Measurements from ENCODE around the gene PARD3B. TPM values are rescaled to one million over a fixed set of nuclear protein-coding genes. Genes with fewer than 3 reads are reported as not detected.
"Not testable (repeated sequence)": the region's sequence is repeated elsewhere in the genome, so short reads cannot be mapped to it uniquely, and the experiment has no call there.

Gene PARD3B
- total RNA-seq, 4 donors from 2014 or later = 6.5 to 17.3 (median 12.7) TPM

GRCh38 chr2:204542982-204543608 is 2.2 kb upstream of the PARD3B start:
- intact Hi-C loops (cut with DNase I; ENCODE audit: low total_unique reads) = no loop called here
- 65 to 70% methylated on average over 4 of the region's 4 CpGs for WGBS, 2 donors
- no peak for TF ChIP-seq POLR2A (IDR thresholded peaks at IDR 0.05)
- no peak overlapping the region for H3K4me3 ChIP-seq (ENCODE audit: low read depth, poor library complexity, severe bottlenecking)
- DNase-seq (ENCODE audit: low spot score in 2 of 2) = no peak

- intact Hi-C loops (cut with DNase I; ENCODE audit: low total_unique reads) = no loop called here
- H3K4me3 ChIP-seq (ENCODE audit: low read depth, poor library complexity, severe bottlenecking) = peak overlapping the region; percentile 85
- DNase-seq (ENCODE audit: low spot score in 2 of 2) = no peak
- no peak for TF ChIP-seq CTCF (IDR thresholded peaks at IDR 0.05)
- TF ChIP-seq POLR2A (IDR thresholded peaks at IDR 0.05) = no peak
- WGBS, 2 donors = 3 to 10% methylated on average over 14 to 42 of the region's 45 CpGs
Observed at GRCh38 chr2:204545861-204546735, 823 bp downstream of the PARD3B start.

- WGBS, 2 donors = 38 to 41% methylated on average over 3 of the region's 3 CpGs
- intact Hi-C loops (cut with DNase I; ENCODE audit: low total_unique reads) = no loop called here
Observed at GRCh38 chr2:204550751-204551511, 5.7 kb downstream of the PARD3B start.

GRCh38 chr2:204551512-204551863 is 6.2 kb downstream of the PARD3B start:
- DNase-seq (ENCODE audit: low spot score in 2 of 2) = no peak
- 35 to 51% methylated on average over 3 of the region's 3 CpGs for WGBS, 2 donors
- intact Hi-C loops (cut with DNase I; ENCODE audit: low total_unique reads) = no loop called here
- TF ChIP-seq CTCF (IDR thresholded peaks at IDR 0.05) (no peak), POLR2A (IDR thresholded peaks at IDR 0.05) (no peak)
- H3K4me3 ChIP-seq (ENCODE audit: low read depth, poor library complexity, severe bottlenecking) = no peak overlapping the region

More at GRCh38 chr2:204550751-204551511, 5.7 kb downstream of the PARD3B start:
- TF ChIP-seq CTCF (IDR thresholded peaks at IDR 0.05) (no peak), POLR2A (IDR thresholded peaks at IDR 0.05) (no peak)
- no peak overlapping the region for H3K4me3 ChIP-seq (ENCODE audit: low read depth, poor library complexity, severe bottlenecking)
- no peak for DNase-seq (ENCODE audit: low spot score in 2 of 2)

GRCh38 chr2:204557604-204558003 is 12.3 kb downstream of the PARD3B start:
- intact Hi-C loops (cut with DNase I; ENCODE audit: low total_unique reads) = no loop called here
- WGBS, 2 donors = 94 to 95% methylated on average over 1 of the region's 1 CpG
- no peak for TF ChIP-seq CTCF (IDR thresholded peaks at IDR 0.05)
- TF ChIP-seq POLR2A (IDR thresholded peaks at IDR 0.05) = no peak
- H3K4me3 ChIP-seq (ENCODE audit: low read depth, poor library complexity, severe bottlenecking) = no peak overlapping the region
- DNase-seq (ENCODE audit: low spot score in 2 of 2) = no peak

GRCh38 chr2:204559358-204559757 is 14.1 kb downstream of the PARD3B start:
- H3K4me3 ChIP-seq (ENCODE audit: low read depth, poor library complexity, severe bottlenecking); intact Hi-C loops (cut with DNase I; ENCODE audit: low total_unique reads); DNase-seq (ENCODE audit: low spot score in 2 of 2): not testable (repeated sequence)

Data from lower leg skin (tissue), 4 donors.